Measurements from ENCODE around the gene GATA6. TPM values are rescaled to one million over a fixed set of nuclear protein-coding genes. Genes with fewer than 3 reads are reported as not detected.
"Not testable (repeated sequence)": the region's sequence is repeated elsewhere in the genome, so short reads cannot be mapped to it uniquely, and the experiment has no call there.

The GATA6 gene
- total and polyA plus RNA-seq, 2 of the 13 experiments (the other 11 are each of a cell fraction or from before 2014, with no cell fraction given), result 0.84 to 3.2 TPM

GRCh38 chr18:22183698-22184170, 14.3 kb downstream of the GATA6 start:
- ATAC-seq, result no peak
- in situ Hi-C loops (cut with HindIII; ENCODE audit: extremely low pct_ligation_motif_present, low pct_unique_long_range_greater_than_20kb) (no loop called here), intact Hi-C loops (cut with micrococcal nuclease; ENCODE audit: unreplicated experiment) (no loop called here)
- POLR2A ChIA-PET, result no interaction called here
- Histone ChIP-seq H3K36me3 (replicated peaks in 1 of 2; ENCODE audit: control insufficient read depth in 1 of 2, insufficient read depth in 2 of 2, low read length in 2 of 2) (peaks cover 4 to 15% of the 10 kb centered on the region in 2 experiments; a peak in 2 of 5 replicates), H3K79me2 (ENCODE audit: insufficient read depth, low read length) (no peaks in the 10 kb centered on the region), H3K9ac (ENCODE audit: insufficient read depth, low read depth, low read length) (no peak overlapping the region), H2AFZ (ENCODE audit: low read length) (no peak overlapping the region), H3K27ac (ENCODE audit: extremely low read length, insufficient read depth, low read length) (no peak overlapping the region), H3K4me3 (replicated peaks in 1 of 3; ENCODE audit: insufficient read depth in 1 of 3, low read depth in 2 of 3, low read length in 3 of 3) (no peak overlapping the region), H3K9me3 (ENCODE audit: low read length) (no peaks in the 10 kb centered on the region), H3K4me2 (ENCODE audit: low read depth, low read length) (no peak overlapping the region), H3K27me3 (ENCODE audit: control insufficient read depth in 1 of 2, insufficient read depth in 2 of 2, low read length in 2 of 2) (no peaks in the 10 kb centered on the region), H3K4me1 (ENCODE audit: insufficient read depth, low read length) (no peaks in the 10 kb centered on the region), H4K20me1 (ENCODE audit: insufficient read depth, low read length) (no peaks in the 10 kb centered on the region)
- 100% methylated on average over 3 of the region's 3 CpGs for WGBS (ENCODE audit: low lambda C conversion rate)
- DNase-seq (ENCODE audit: low spot score), result no peak
- BruUV-seq (replicated peaks), result no TSS peak
- no peak for FAIRE-seq
- TF ChIP-seq MEIS1 (CRISPR knock-in tag; IDR thresholded peaks at IDR 0.05; ENCODE audit: borderline replicate concordance) (no peak), RBFOX2 (IDR thresholded peaks at IDR 0.05; ENCODE audit: low read depth, low read length) (no peak), ZNF33B (CRISPR knock-in tag; IDR thresholded peaks at IDR 0.05) (no peak), ZNF414 (CRISPR knock-in tag; IDR thresholded peaks at IDR 0.05) (no peak), IRF2 (CRISPR knock-in tag; IDR thresholded peaks at IDR 0.05) (no peak), KDM3A (CRISPR knock-in tag; IDR thresholded peaks at IDR 0.05; ENCODE audit: low read depth) (no peak), BRD4 (CRISPR knock-in tag; IDR thresholded peaks at IDR 0.05) (no peak)
- CTCF ChIA-PET (ENCODE audit: low intra/inter-chr PET ratio, low total read pairs), result no interaction called here

- H3K4me2 ChIP-seq (ENCODE audit: low read depth, low read length); CTCF ChIA-PET (ENCODE audit: low intra/inter-chr PET ratio, low total read pairs); H3K4me3 ChIP-seq (replicated peaks in 1 of 3; ENCODE audit: insufficient read depth in 1 of 3, low read depth in 2 of 3, low read length in 3 of 3); intact Hi-C loops (cut with micrococcal nuclease; ENCODE audit: unreplicated experiment); in situ Hi-C loops (cut with HindIII; ENCODE audit: extremely low pct_ligation_motif_present, low pct_unique_long_range_greater_than_20kb); ATAC-seq; H3K27me3 ChIP-seq (ENCODE audit: control insufficient read depth in 1 of 2, insufficient read depth in 2 of 2, low read length in 2 of 2); DNase-seq (ENCODE audit: low spot score); H4K20me1 ChIP-seq (ENCODE audit: insufficient read depth, low read length); H3K9ac ChIP-seq (ENCODE audit: insufficient read depth, low read depth, low read length); FAIRE-seq; H3K27ac ChIP-seq (ENCODE audit: extremely low read length, insufficient read depth, low read length); H3K9me3 ChIP-seq (ENCODE audit: low read length); BruUV-seq (replicated peaks); H3K79me2 ChIP-seq (ENCODE audit: insufficient read depth, low read length); H3K4me1 ChIP-seq (ENCODE audit: insufficient read depth, low read length); H2AFZ ChIP-seq (ENCODE audit: low read length): not testable (repeated sequence)
- POLR2A ChIA-PET, result interaction anchor here (0.7 kb wide), 1 partner anchor 10 kb away, joined by 3 read pairs; no protein-coding TSS in a partner anchor
- peaks cover 4 to 15% of the 10 kb centered on the region in 2 experiments; a peak in 2 of 5 replicates for H3K36me3 ChIP-seq (replicated peaks in 1 of 2; ENCODE audit: control insufficient read depth in 1 of 2, insufficient read depth in 2 of 2, low read length in 2 of 2)
- 91% methylated on average over 8 of the region's 8 CpGs for WGBS (ENCODE audit: low lambda C conversion rate)
Measured at GRCh38 chr18:22184573-22184972, 15.2 kb downstream of the GATA6 start.
